Stomach (tissue), 4 donors: ENCODE measurements around the gene ZNF525.

Experiments
- EP300 ChIP-seq: sonication (generic); formaldehyde crosslinking; IDR thresholded peaks from one replicate; pipeline ENCODE4 v1.6.1; 2017; ENCODE audit warnings: antibody characterized with exemption
- POLR2A ChIP-seq, 4 donors: fragments of 450-650 bp; IDR thresholded peaks; one replicate each; pipeline ENCODE4 v1.6.1; 2016; ENCODE audit warnings: antibody characterized with exemption in 4 of 4, control low read depth in 2 of 4, mild to moderate bottlenecking in 1 of 4, moderate library complexity in 1 of 4
- POLR2AphosphoS5 ChIP-seq, 3 donors: sonication (generic); formaldehyde crosslinking; IDR thresholded peaks; one replicate each; pipeline ENCODE4 v1.6.1; 2016; ENCODE audit warnings: antibody characterized with exemption in 3 of 3
- TF ChIP-seq, protein P1 (sequence below), 7 experiments: fragments of 450-650 bp in 4 of 7; fragments of 200-600 bp in 3 of 7; sonication (generic) in 3 of 7; IDR thresholded peaks; one replicate each; pipeline ENCODE4 v1.5.1; 2016 to 2019; ENCODE audit warnings: antibody characterized with exemption in 7 of 7, control low read depth in 2 of 7, mild to moderate bottlenecking in 1 of 7

DNA sequence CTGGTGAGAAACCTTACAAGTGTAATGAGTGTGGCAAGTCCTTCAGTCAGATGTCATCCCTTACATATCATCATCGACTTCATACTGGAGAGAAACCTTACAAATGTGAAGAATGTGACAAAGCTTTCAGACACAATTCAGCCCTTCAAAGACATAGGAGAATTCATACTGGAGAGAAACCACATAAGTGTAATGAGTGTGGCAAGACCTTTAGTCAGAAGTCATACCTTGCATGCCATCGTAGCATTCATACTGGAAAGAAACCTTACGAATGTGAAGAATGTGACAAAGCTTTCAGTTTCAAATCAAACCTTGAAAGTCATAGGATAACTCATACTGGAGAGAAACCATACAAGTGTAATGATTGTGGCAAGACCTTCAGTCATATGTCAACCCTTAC is 15.9 kb downstream of the ZNF525 start:
- no peak for TF ChIP-seq POLR2A (IDR thresholded peaks at IDR 0.05)
- TF ChIP-seq, protein P1, sequence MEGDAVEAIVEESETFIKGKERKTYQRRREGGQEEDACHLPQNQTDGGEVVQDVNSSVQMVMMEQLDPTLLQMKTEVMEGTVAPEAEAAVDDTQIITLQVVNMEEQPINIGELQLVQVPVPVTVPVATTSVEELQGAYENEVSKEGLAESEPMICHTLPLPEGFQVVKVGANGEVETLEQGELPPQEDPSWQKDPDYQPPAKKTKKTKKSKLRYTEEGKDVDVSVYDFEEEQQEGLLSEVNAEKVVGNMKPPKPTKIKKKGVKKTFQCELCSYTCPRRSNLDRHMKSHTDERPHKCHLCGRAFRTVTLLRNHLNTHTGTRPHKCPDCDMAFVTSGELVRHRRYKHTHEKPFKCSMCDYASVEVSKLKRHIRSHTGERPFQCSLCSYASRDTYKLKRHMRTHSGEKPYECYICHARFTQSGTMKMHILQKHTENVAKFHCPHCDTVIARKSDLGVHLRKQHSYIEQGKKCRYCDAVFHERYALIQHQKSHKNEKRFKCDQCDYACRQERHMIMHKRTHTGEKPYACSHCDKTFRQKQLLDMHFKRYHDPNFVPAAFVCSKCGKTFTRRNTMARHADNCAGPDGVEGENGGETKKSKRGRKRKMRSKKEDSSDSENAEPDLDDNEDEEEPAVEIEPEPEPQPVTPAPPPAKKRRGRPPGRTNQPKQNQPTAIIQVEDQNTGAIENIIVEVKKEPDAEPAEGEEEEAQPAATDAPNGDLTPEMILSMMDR (IDR thresholded peaks at IDR 0.05), result no peak
- no peak for TF ChIP-seq EP300
- no peak for TF ChIP-seq POLR2AphosphoS5 (IDR thresholded peaks at IDR 0.05)
